IPS-15b (cell line): Measurements from ENCODE around the gene GLS2.
"Not testable (repeated sequence)": the region's sequence is repeated elsewhere in the genome, so short reads cannot be mapped to it uniquely, and the experiment has no call there.

Experiments
- H3K27me3 ChIP-seq: one replicate; pipeline ENCODE4 v1.6.1; 2013; ENCODE audit warnings: low read length; ENCODE audit not compliant: control insufficient read depth, insufficient read depth
- H3K36me3 ChIP-seq: one replicate; pipeline ENCODE4 v1.6.1; 2013; ENCODE audit warnings: low read length; ENCODE audit not compliant: control insufficient read depth, insufficient read depth
- H3K4me1 ChIP-seq: one replicate; pipeline ENCODE4 v1.6.1; 2013; ENCODE audit warnings: mild to moderate bottlenecking, low read length; ENCODE audit not compliant: control insufficient read depth, insufficient read depth
- H3K4me3 ChIP-seq: one replicate; pipeline ENCODE4 v1.5.1; 2013; ENCODE audit warnings: low read depth, low read length
- H3K9ac ChIP-seq: one replicate; pipeline ENCODE4 v1.6.1; 2013; ENCODE audit warnings: low read depth, mild to moderate bottlenecking, low read length
- H3K9me3 ChIP-seq: one replicate; pipeline ENCODE4 v1.6.1; 2013; ENCODE audit warnings: mild to moderate bottlenecking, low read length; ENCODE audit not compliant: control insufficient read depth, insufficient read depth

The GLS2 gene

GRCh38 chr12:56517854-56518253 is 29.9 kb upstream of the GLS2 start:
- Histone ChIP-seq H3K27me3 (no peaks in the 10 kb centered on the region), H3K4me3 (no peak overlapping the region), H3K9ac (no peak overlapping the region), H3K9me3 (no peaks in the 10 kb centered on the region), H3K36me3 (no peaks in the 10 kb centered on the region), H3K4me1 (no peaks in the 10 kb centered on the region)

GRCh38 chr12:56514014-56514318 is 26.0 kb upstream of the GLS2 start:
- H3K4me1 ChIP-seq, H3K36me3 ChIP-seq, H3K9me3 ChIP-seq, H3K9ac ChIP-seq, H3K4me3 ChIP-seq, H3K27me3 ChIP-seq: not testable (repeated sequence)

GRCh38 chr12:56510786-56511185 is 22.8 kb upstream of the GLS2 start:
- no peaks in the 10 kb centered on the region for H3K4me1 ChIP-seq
- no peaks in the 10 kb centered on the region for H3K9me3 ChIP-seq

DNA sequence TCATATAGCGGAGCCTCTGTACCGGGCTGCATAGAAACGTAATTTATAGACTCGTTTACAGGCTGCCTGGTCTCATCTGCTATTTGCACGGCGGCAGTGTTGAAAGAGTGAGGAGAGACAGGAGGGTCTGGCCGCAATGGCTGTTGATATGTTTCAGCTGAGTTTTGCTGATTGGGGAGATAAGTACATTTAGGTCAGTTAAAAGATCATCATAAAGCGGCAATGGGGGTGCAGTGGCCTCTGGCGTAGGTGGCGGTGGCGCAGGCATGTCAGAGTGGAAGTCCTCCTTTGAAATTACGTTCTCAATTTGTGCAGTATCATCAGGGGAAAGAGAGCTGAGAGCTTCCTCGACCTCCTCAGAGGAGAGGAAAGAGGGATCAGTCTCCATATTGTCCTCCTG is 11.9 kb upstream of the GLS2 start:
- H3K4me3 ChIP-seq = not testable (repeated sequence)

More at GRCh38 chr12:56510786-56511185, 22.8 kb upstream of the GLS2 start:
- no peak overlapping the region for H3K4me3 ChIP-seq
- no peaks in the 10 kb centered on the region for H3K27me3 ChIP-seq
- no peak overlapping the region for H3K9ac ChIP-seq
- H3K36me3 ChIP-seq = no peaks in the 10 kb centered on the region

GRCh38 chr12:56499452-56499851 is 11.5 kb upstream of the GLS2 start:
- not testable (repeated sequence) for H3K9me3 ChIP-seq, H3K27me3 ChIP-seq, H3K4me3 ChIP-seq, H3K9ac ChIP-seq, H3K4me1 ChIP-seq, H3K36me3 ChIP-seq

More for the DNA sequence above, 11.9 kb upstream of the GLS2 start:
- H3K4me1 ChIP-seq, H3K27me3 ChIP-seq, H3K9ac ChIP-seq, H3K36me3 ChIP-seq, H3K9me3 ChIP-seq: not testable (repeated sequence)

DNA sequence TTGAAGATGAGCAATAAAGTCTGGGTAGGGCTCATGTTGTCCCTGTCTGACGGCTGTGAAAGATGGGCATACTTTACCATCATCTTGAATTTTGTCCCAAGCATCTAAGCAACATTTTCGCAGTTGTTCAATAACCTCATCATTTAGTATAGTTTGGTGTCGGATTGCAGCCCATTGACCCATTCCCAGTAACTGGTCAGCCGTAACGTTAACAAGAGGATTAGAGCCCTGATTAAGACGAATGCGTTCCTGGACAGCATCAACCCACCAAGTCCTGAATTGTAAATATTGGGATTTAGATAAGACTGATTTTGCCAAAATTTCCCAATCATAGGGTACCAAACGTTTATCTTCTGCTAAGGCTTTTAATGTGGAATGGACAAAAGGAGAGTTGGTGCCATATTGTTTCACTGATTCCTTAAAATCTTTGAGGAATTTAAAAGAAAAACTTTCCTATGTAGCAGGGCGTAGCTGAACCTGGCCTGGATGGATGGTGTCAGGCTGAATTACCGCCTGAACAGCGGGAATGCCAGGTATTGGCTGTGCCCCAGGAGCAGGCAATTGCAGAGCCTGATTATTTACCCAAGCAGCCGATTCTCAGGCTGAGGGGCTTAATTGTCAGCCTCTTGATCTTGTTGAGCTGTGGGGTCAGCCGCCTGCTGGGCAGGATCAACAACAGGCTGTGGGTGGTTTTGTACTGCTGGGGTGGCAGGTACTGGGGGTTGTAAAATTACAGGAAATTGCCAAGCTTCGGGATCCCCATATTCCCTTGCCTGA is 10.4 kb upstream of the GLS2 start:
- not testable (repeated sequence) for H3K4me3 ChIP-seq, H3K27me3 ChIP-seq, H3K9ac ChIP-seq, H3K9me3 ChIP-seq, H3K36me3 ChIP-seq, H3K4me1 ChIP-seq

- not testable (repeated sequence) for H3K36me3 ChIP-seq, H3K4me1 ChIP-seq, H3K9ac ChIP-seq, H3K27me3 ChIP-seq, H3K9me3 ChIP-seq, H3K4me3 ChIP-seq
Observed at GRCh38 chr12:56496704-56497103, 8.7 kb upstream of the GLS2 start.

- H3K27me3 ChIP-seq = peaks cover 16% of the 10 kb centered on the region
- H3K36me3 ChIP-seq, H3K4me3 ChIP-seq, H3K9ac ChIP-seq, H3K4me1 ChIP-seq, H3K9me3 ChIP-seq: not testable (repeated sequence)
Observed at GRCh38 chr12:56494481-56494880, 6.5 kb upstream of the GLS2 start.

DNA sequence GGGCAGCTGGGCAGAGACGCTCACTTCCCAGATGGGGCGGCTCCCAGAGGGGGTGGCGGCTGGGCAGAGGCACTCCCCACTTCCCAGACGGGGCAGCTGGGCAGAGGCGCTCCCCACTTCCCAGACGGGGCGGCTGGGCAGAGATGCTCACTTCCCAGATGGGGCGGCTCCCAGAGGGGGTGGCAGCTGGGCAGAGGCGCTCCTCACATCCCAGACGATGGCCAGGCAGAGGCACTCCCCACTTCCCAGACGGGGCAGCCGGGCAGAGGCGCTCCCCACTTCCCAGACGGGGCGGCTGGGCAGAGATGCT is 6.1 kb upstream of the GLS2 start:
- peaks cover 20% of the 10 kb centered on the region for H3K27me3 ChIP-seq
- not testable (repeated sequence) for H3K4me1 ChIP-seq, H3K9ac ChIP-seq, H3K4me3 ChIP-seq, H3K36me3 ChIP-seq, H3K9me3 ChIP-seq

GRCh38 chr12:56493409-56494105 is 5.6 kb upstream of the GLS2 start:
- H3K36me3 ChIP-seq, H3K9me3 ChIP-seq, H3K4me1 ChIP-seq, H3K9ac ChIP-seq, H3K4me3 ChIP-seq: not testable (repeated sequence)
- H3K27me3 ChIP-seq = peaks cover 25% of the 10 kb centered on the region

DNA sequence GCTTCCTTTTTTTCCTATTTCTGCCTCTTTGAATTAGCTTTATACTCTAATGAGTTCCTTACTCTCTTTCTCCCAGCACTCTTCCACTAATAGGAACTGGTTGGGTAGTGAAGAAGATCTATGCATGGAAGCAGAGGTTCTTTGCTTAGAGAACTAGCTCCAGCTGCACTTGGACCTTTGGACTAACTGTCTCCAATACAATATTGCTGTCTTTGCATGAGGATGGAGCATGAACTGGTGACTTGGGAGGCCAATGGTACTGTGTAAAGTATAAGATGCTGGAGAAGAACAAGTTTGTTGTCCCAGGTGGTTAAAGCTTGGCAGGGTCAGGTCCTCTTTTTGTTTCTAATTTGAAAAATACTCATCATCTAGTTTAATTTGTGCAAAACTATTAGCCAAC is 2.4 kb upstream of the GLS2 start:
- H3K27me3 ChIP-seq = peaks cover 44% of the 10 kb centered on the region
- H3K4me3 ChIP-seq = no peak overlapping the region
- H3K9me3 ChIP-seq = no peaks in the 10 kb centered on the region
- no peak overlapping the region for H3K9ac ChIP-seq
- H3K36me3 ChIP-seq = no peaks in the 10 kb centered on the region
- no peaks in the 10 kb centered on the region for H3K4me1 ChIP-seq

GRCh38 chr12:56487448-56488040 is 417 bp downstream of the GLS2 start:
- H3K4me1 ChIP-seq = no peaks in the 10 kb centered on the region
- H3K27me3 ChIP-seq = peaks cover 44% of the 10 kb centered on the region
- H3K4me3 ChIP-seq = peak overlapping the region; percentile 96
- H3K9ac ChIP-seq = peak overlapping the region; percentile 73
- H3K9me3 ChIP-seq = no peaks in the 10 kb centered on the region
- no peaks in the 10 kb centered on the region for H3K36me3 ChIP-seq
